Prostate gland (tissue), 2 donors: ENCODE measurements around the gene ITGB5.

Experiments
- CTCF ChIP-seq, 4 experiments: fragments of 200-600 bp in 2 of 4; fragments of 450-650 bp in 2 of 4; sonication (generic) in 2 of 4; IDR thresholded peaks; 1 replicate in 3 of 4; 2 replicates in 1 of 4; pipeline ENCODE4 v1.5.1; 2016 to 2019; ENCODE audit warnings: antibody characterized with exemption in 4 of 4, mild to moderate bottlenecking in 2 of 4, moderate library complexity in 2 of 4
- POLR2A ChIP-seq: fragments of 450-650 bp; IDR thresholded peaks from one replicate; pipeline ENCODE4 v1.6.1; 2016; ENCODE audit warnings: antibody characterized with exemption, mild to moderate bottlenecking
- POLR2AphosphoS5 ChIP-seq: sonication (generic); formaldehyde crosslinking; IDR thresholded peaks from one replicate; pipeline ENCODE4 v1.6.1; 2017; ENCODE audit warnings: antibody characterized with exemption

- TF ChIP-seq CTCF (IDR thresholded peaks at IDR 0.05) (no peak), POLR2A (no peak), POLR2AphosphoS5 (no peak)
These were observed 41.0 kb downstream of the ITGB5 start for GRCh38 chr3:124846189-124846588.
